ENCODE data around the gene HEXD. TPM values are rescaled to one million over a fixed set of nuclear protein-coding genes. Genes with fewer than 3 reads are reported as not detected.

The HEXD gene
- polyA plus RNA-seq, 4 donors = 40.8 to 254 (median 128) TPM

DNA sequence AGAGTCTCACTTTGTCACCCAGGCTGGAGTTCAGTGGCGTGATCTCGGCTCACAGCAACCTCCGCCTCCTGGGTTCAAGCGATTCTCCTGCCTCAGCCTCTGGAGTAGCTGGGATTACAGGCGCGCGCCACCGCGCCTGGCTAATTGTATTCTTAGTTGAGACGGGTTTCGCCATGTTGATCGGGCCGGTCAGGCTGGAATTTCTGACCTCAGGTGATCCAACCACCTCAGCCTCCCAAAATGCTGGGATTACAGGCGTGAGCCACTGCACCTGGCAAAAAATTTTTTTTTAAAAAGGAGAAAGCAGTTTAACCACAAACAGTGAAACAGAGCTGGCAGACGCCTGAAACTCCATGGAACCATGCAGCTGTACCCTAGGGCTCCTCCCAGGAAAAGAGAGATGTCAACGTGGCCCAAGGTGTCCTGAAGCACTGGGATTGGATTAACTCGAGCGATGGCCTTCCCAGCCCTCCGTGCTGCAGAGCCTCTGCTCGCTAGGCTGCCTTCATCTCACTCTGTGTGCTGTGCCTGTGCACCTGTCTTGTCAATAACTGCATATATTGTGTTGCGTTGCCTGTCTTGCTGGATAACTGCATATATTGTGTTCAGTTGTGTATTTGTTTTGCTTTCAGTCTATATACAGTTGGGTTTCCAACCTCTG is 71.8 kb downstream of the HEXD start:
- Histone ChIP-seq H3K4me3 (ENCODE audit: low read depth in 1 of 3, low read length in 3 of 3) (no peak overlapping the region), H3K36me3 (ENCODE audit: control insufficient read depth in 3 of 3, insufficient read depth in 2 of 3, low read depth in 1 of 3, low read length in 3 of 3) (peaks cover 3 to 47% (median 12%) of the 10 kb centered on the region in 3 donors), H3K27ac (ENCODE audit: low read depth in 1 of 3, low read length in 2 of 3) (peak overlapping the region in 1 of 3 donors; percentile 7), H3K27me3 (ENCODE audit: control insufficient read depth in 3 of 3, insufficient read depth in 3 of 3, low read length in 3 of 3) (no peaks in the 10 kb centered on the region), H3K4me1 (ENCODE audit: control insufficient read depth in 3 of 3, insufficient read depth in 2 of 3, low read depth in 1 of 3, low read length in 2 of 3) (peaks cover 0 to 8% (median 0%) of the 10 kb centered on the region in 3 donors), H3K9me3 (ENCODE audit: control insufficient read depth in 2 of 2, insufficient read depth in 1 of 2, low read depth in 1 of 2, low read length in 1 of 2) (no peaks in the 10 kb centered on the region)
- WGBS, 3 donors = 87 to 90% (median 88%) methylated on average over 21 of the region's 21 CpGs
- FAIRE-seq = no peak
- no peak for DNase-seq

- H3K4me3 ChIP-seq (ENCODE audit: low read depth in 1 of 3, low read length in 3 of 3) = no peak overlapping the region
- no peak for FAIRE-seq
- no peaks in the 10 kb centered on the region for H3K27me3 ChIP-seq (ENCODE audit: control insufficient read depth in 3 of 3, insufficient read depth in 3 of 3, low read length in 3 of 3)
- H3K36me3 ChIP-seq (ENCODE audit: control insufficient read depth in 3 of 3, insufficient read depth in 2 of 3, low read depth in 1 of 3, low read length in 3 of 3) = peaks cover 3 to 42% (median 12%) of the 10 kb centered on the region in 3 donors
- H3K4me1 ChIP-seq (ENCODE audit: control insufficient read depth in 3 of 3, insufficient read depth in 2 of 3, low read depth in 1 of 3, low read length in 2 of 3) = peaks cover 0 to 8% (median 0%) of the 10 kb centered on the region in 3 donors
- H3K9me3 ChIP-seq (ENCODE audit: control insufficient read depth in 2 of 2, insufficient read depth in 1 of 2, low read depth in 1 of 2, low read length in 1 of 2) = no peaks in the 10 kb centered on the region
- DNase-seq = no peak
- no peak overlapping the region for H3K27ac ChIP-seq (ENCODE audit: low read depth in 1 of 3, low read length in 2 of 3)
- WGBS, 3 donors = 71 to 80% (median 80%) methylated on average over 25 of the region's 25 CpGs
Observed at GRCh38 chr17:82490512-82491195, 72.5 kb downstream of the HEXD start.

DNA sequence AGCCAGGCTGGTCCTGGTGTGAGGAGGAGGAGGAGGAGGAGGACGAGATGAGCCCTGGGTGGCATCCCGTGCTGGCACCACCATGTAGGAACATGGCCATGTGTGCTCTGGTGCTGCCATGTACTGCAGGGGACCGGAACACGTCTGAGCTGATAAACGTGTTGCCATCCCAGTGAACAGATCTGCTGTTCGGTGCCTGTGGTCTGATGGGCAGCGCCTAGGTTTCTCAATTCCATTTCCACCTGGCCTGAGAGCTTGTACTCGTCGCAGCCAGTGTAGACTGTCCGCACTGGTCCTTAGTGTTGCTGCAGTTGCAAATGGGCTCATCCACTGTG is 73.0 kb downstream of the HEXD start:
- no peaks in the 10 kb centered on the region for H3K27me3 ChIP-seq (ENCODE audit: control insufficient read depth in 3 of 3, insufficient read depth in 3 of 3, low read length in 3 of 3)
- FAIRE-seq (no peak), DNase-seq (no peak)
- no peak overlapping the region for H3K27ac ChIP-seq (ENCODE audit: low read depth in 1 of 3, low read length in 2 of 3)
- H3K4me3 ChIP-seq (ENCODE audit: low read depth in 1 of 3, low read length in 3 of 3) = no peak overlapping the region
- peaks cover 0 to 8% (median 0%) of the 10 kb centered on the region in 3 donors for H3K4me1 ChIP-seq (ENCODE audit: control insufficient read depth in 3 of 3, insufficient read depth in 2 of 3, low read depth in 1 of 3, low read length in 2 of 3)
- peaks cover 3 to 37% (median 8%) of the 10 kb centered on the region in 3 donors for H3K36me3 ChIP-seq (ENCODE audit: control insufficient read depth in 3 of 3, insufficient read depth in 2 of 3, low read depth in 1 of 3, low read length in 3 of 3)
- WGBS, 3 donors = 92 to 94% (median 93%) methylated on average over 10 of the region's 10 CpGs
- H3K9me3 ChIP-seq (ENCODE audit: control insufficient read depth in 2 of 2, insufficient read depth in 1 of 2, low read depth in 1 of 2, low read length in 1 of 2) = no peaks in the 10 kb centered on the region

- Histone ChIP-seq H3K4me1 (ENCODE audit: control insufficient read depth in 3 of 3, insufficient read depth in 2 of 3, low read depth in 1 of 3, low read length in 2 of 3) (peaks cover 0 to 7% (median 0%) of the 10 kb centered on the region in 3 donors), H3K4me3 (ENCODE audit: low read depth in 1 of 3, low read length in 3 of 3) (no peak overlapping the region), H3K36me3 (ENCODE audit: control insufficient read depth in 3 of 3, insufficient read depth in 2 of 3, low read depth in 1 of 3, low read length in 3 of 3) (peaks cover 3 to 33% (median 7%) of the 10 kb centered on the region in 3 donors), H3K27ac (ENCODE audit: low read depth in 1 of 3, low read length in 2 of 3) (no peak overlapping the region), H3K9me3 (ENCODE audit: control insufficient read depth in 2 of 2, insufficient read depth in 1 of 2, low read depth in 1 of 2, low read length in 1 of 2) (no peaks in the 10 kb centered on the region), H3K27me3 (ENCODE audit: control insufficient read depth in 3 of 3, insufficient read depth in 3 of 3, low read length in 3 of 3) (no peaks in the 10 kb centered on the region)
- DNase-seq (no peak), FAIRE-seq (no peak)
- 86 to 97% (median 92%) methylated on average over 15 of the region's 15 CpGs for WGBS, 3 donors
Observed at GRCh38 chr17:82491533-82491932, 73.4 kb downstream of the HEXD start.

Other genes starting within 250 kb of the HEXD start
- 10 to 100 TPM; 36.7 to 97.3 (median 44.6) TPM for gene CCDC57, start 205.5 kb upstream of the HEXD start, polyA plus RNA-seq
- 10 to 100 TPM in 2 of 4 donors, 1 to 10 TPM in 2; 5.4 to 33.2 (median 14.5) TPM for gene SLC16A3, start 189.3 kb upstream of the HEXD start, polyA plus RNA-seq
- gene CSNK1D, start 144.6 kb upstream of the HEXD start, polyA plus RNA-seq = 100 to 1,000 TPM; 111 to 148 (median 137) TPM
- 10 to 100 TPM in 1 of 4 donors, 1 to 10 TPM in 3; 3.4 to 10.8 (median 7.7) TPM for gene CD7, start 100.7 kb upstream of the HEXD start, polyA plus RNA-seq
- 10 to 100 TPM; 13.6 to 81.9 (median 26.1) TPM for gene SECTM1, start 84.6 kb upstream of the HEXD start, polyA plus RNA-seq
- gene TEX19, start 59.1 kb upstream of the HEXD start, polyA plus RNA-seq = under 1 TPM in 1 of 4 donors, not detected in 3; 0.07 TPM
- gene UTS2R, start 46.6 kb upstream of the HEXD start, polyA plus RNA-seq = under 1 TPM in 1 of 4 donors, not detected in 3; 0.06 TPM
- 10 to 100 TPM in 2 of 4 donors, 1 to 10 TPM in 2; 7.8 to 23.8 (median 14.6) TPM for gene OGFOD3, start 239 bp downstream of the HEXD start, polyA plus RNA-seq
- gene CYBC1, start 32.4 kb downstream of the HEXD start, polyA plus RNA-seq = 10 to 100 TPM; 37.6 to 57.8 (median 41.2) TPM
- gene NARF, start 40.4 kb downstream of the HEXD start, polyA plus RNA-seq = 10 to 100 TPM; 39.2 to 87.0 (median 49.9) TPM
- 10 to 100 TPM; 11.6 to 25.9 (median 18.0) TPM for gene FOXK2, start 101.4 kb downstream of the HEXD start, polyA plus RNA-seq
- 10 to 100 TPM; 60.4 to 69.7 (median 66.3) TPM for gene WDR45B, start 230.1 kb downstream of the HEXD start, polyA plus RNA-seq

Data from small intestine (tissue), 7 donors.